RWPE1 (cell line): ENCODE measurements around the gene PRXL2A.

Source experiments
- CTCF ChIA-PET: fragments of 350-600 bp; sonication (Branson Sonifier 250); formaldehyde crosslinking; extraction: SDS; loops from one replicate; lab custom pipeline; 2021; lab: Yijun Ruan, JAX
- POLR2A ChIA-PET: fragments of 400-600 bp; formaldehyde crosslinking; extraction: SDS; loops from one replicate; lab custom pipeline; 2020; ENCODE audit warnings: antibody characterized with exemption; ENCODE audit not compliant: low non-redundant PET; lab: Yijun Ruan, JAX
- DNase-seq: peaks from one replicate; pipeline ENCODE4 v3.0.0; 2012; ENCODE audit warnings: low spot score
- H3K27ac ChIP-seq: fragments of 450-650 bp; 2 replicates; pipeline ENCODE4 v1.5.1; 2017
- CTCF ChIP-seq: fragments of 450-650 bp; conservative IDR thresholded peaks from 2 replicates; pipeline ENCODE4 v1.5.1; 2017; ENCODE audit warnings: low read depth, mild to moderate bottlenecking

PRXL2A gene

GRCh38 chr10:80437227-80437626 lies 28.9 kb downstream of the PRXL2A start:
- H3K27ac ChIP-seq, result no peak overlapping the region
- POLR2A ChIA-PET, result no interaction called here
- TF ChIP-seq CTCF, result no peak
- no peak for DNase-seq
- CTCF ChIA-PET, result no interaction called here

DNA sequence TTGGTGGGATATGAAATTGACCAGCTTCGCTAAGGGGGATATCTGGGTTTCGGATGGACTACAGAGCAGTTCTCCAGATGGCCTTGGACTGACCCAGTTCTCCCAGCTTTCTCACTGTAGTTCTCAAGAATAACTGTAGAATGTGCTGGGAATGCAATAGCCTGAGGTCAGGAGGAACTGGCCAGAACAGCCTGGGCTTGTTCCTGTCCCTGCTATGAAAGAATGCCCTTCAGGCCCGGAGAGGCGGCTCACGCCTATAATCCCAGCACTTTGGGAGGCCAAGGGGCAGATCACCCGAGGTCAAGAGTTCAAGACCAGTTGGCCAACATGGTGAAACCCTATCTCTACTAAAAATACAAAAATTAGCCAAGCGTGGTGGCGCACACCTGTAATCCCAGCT lies 33.5 kb downstream of the PRXL2A start:
- CTCF ChIA-PET, result interaction anchor here (0.7 to 1.1 kb wide), 2 partner anchors 59 to 997 kb away, joined by 3 to 4 read pairs; no protein-coding TSS in a partner anchor
- no peak overlapping the region for H3K27ac ChIP-seq
- no peak for DNase-seq
- TF ChIP-seq CTCF, result no peak
- POLR2A ChIA-PET, result no interaction called here

DNA sequence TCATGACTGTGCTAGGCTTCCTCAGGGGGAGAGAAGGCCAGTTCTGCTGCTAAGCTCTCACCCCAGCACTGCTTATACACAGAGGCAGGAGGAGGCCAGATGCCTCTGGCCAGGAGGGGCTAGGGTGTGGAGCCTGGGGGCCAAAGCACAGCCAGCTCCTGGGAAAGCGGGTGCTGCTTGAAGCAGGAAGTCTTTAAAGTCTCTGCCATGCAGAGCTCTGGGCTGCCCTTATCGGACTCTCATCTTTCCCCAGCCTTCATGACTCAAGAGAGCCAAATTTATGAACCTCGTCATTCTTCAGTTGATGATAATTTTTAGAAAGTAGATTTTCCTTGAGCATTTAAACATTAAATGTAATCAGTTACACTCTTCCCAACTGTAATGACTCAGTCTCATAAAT lies 34.5 kb downstream of the PRXL2A start:
- no peak for DNase-seq
- CTCF ChIA-PET, result interaction anchor here (0.6 to 2.8 kb wide), 5 partner anchors 17 to 543 kb away, joined by 3 to 15 read pairs (median 5); no protein-coding TSS in a partner anchor

GRCh38 chr10:80443531-80443974 lies 35.2 kb downstream of the PRXL2A start:
- ChIA-PET CTCF (interaction anchor here (0.5 to 2.8 kb wide), 23 partner anchors 10 to 1884 kb away, joined by 3 to 42 read pairs (median 4); partner anchors contain the start of genes PRXL2A and TSPAN14), POLR2A (no interaction called here)
- no peak for DNase-seq
- H3K27ac ChIP-seq, result peak overlapping the region; percentile 21; the same call in 1 of the 2 replicates
- no peak for TF ChIP-seq CTCF

More for the DNA sequence above, 34.5 kb downstream of the PRXL2A start:
- no peak for TF ChIP-seq CTCF
- POLR2A ChIA-PET, result no interaction called here
- H3K27ac ChIP-seq, result no peak overlapping the region

DNA sequence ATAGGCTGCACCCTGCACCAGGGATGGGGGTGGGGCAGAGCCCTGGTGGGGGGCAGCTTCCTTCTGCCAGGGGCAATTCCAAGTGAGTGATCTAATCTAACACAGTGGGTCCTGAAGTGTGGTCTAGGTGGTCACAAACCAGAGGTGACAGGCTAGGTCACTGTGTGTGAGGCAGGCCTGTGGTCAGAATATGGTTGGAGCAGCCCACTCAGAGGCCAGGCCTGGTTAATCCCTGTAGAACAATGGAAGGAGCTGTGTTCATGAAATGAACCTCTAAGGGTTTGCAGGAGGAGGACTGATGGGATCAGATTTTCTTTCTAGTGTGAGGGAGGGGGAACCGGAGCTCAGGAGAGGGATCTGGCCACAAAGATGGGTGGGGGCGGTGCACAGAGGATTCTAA lies 35.8 kb downstream of the PRXL2A start:
- DNase-seq, result no peak
- ChIA-PET CTCF (interaction anchor here (0.5 to 2.8 kb wide), 32 partner anchors 9 to 1883 kb away, joined by 3 to 42 read pairs (median 4); partner anchors contain the start of genes PRXL2A and TSPAN14), POLR2A (no interaction called here)
- peak overlapping the region; percentile 21; the same call in 1 of the 2 replicates for H3K27ac ChIP-seq
- TF ChIP-seq CTCF, result no peak

DNA sequence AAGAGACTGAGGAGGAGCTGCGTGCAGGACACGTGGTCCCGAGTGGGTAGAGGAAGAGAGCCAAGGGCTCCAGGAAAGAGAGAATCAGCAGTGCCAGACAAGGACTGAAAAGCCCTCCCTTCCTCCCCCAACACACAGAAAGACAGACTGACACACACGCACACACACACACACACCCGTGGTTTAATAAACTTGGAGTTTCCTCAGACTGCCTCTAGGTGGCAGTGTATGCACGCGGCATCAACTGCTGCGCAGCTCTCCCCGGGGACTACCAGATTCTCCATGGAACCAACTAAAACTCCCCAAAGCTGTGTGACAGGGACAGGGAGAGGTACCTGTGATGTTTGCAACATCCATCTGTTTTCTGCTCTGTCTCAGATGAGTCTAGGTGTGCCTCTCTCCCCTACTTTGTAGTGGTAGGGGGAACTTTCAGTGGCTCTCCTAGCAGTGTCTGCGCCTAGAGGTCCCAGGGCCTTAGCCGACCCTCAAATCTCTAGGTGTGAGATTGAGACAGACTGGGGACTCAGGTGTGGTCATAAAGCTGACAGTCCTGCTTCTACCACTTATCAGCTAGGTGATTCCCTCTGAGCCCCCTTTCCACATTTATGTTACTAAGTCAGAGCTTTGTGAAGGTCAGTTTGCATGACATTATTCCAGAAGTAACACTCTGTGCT lies 36.4 kb downstream of the PRXL2A start:
- peak; percentile 83 for TF ChIP-seq CTCF
- peak; percentile 62 for DNase-seq
- 0 out of 2 replicates have a peak overlapping the region, but pooled peaks have one; percentile 21 for H3K27ac ChIP-seq
- POLR2A ChIA-PET, result no interaction called here
- CTCF ChIA-PET, result interaction anchor here (0.5 to 2.8 kb wide), 41 partner anchors 8 to 480 kb away, joined by 3 to 42 read pairs (median 4); partner anchors contain the start of gene TSPAN14
